GM18519 (cell line): ENCODE measurements around the gene POU4F2.

ENCODE experiments used
- ATAC-seq: cut with Tn5 transposase; IDR thresholded peaks from one replicate; pipeline ENCODE4 v1.9.1; 2021; ENCODE audit warnings: mild to moderate bottlenecking, moderate library complexity; ENCODE audit not compliant: unreplicated experiment, low FRiP score

The POU4F2 gene

GRCh38 chr4:146638786-146639505 lies at the start of gene POU4F2:
TSS of gene POU4F2 (plus strand) at chr4:146638893. CDS start at chr4:146639141, 248 bp downstream.
- ATAC-seq: no peak

DNA sequence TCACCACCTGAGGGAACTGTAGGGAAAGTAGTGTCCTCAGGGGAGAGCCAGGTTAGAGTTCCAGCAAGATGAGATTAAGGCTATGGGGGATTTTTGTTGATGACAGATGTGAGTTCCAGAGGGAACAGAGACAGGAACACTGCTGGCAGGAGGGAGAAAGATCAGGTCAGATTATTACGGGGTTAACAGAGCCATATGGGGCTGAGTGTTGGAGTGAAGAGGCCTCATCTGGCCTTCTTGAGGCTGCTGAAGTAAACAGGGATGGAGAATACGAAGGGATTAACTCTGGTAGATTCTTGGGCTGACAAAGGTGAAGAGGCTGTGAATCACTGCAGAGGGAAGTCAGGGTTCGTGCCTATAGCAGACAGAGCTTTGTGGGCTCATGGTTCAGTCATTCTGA lies 47.9 kb upstream of the POU4F2 start:
- ATAC-seq: no peak

DNA sequence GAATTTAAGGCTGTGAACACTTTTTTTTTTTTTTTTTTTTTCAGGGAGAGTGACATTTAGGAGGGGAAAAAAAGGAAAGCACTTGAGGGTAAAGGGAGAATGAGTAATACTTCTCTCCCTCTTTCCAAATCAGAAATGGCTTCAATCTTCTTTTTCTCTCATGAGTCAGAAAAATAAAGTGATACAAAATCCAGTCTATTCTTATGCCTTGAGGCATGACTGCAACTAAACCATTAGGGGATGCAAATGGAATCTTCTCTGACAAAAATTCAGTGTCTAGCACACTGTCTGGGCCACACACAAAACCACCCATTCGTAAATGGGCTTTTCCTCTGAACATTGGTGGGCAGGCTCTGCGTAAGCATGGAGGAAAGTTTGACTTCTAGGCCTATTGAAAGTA lies 46.7 kb upstream of the POU4F2 start:
- no peak for ATAC-seq

DNA sequence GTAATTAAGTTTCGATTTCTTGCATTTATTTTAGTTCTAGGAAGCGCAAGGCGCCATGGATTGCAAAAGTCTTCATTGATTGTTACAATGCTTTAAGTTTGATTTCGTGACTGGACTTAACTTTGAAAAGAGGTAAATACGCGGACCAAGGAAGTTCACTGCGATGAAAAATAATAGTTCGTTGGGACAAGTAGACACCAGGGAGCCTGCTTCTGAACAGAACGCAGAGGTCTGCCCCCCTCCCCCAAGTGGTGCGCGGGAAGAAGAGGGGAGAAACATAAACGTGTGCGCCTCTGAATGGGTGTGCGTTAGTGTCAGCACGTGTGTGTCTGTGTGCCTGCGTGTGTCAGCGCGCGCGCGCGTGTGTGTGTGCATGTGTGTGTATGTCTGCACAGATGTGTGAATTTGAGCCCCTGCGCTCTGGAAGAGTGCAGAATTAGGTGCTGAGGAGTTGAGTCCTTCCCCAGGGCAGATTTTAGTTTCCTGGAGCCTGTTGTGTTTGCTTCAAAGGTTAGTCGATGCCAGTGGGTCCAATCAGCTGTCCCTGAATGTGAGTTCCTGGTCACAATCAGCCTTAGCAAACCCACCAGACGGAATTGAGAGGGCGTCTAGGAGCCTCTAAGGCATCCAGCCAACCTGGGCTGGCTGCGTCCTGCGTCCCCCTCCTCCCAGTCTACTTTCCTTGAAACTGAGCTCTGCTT lies 5.8 kb upstream of the POU4F2 start:
- no peak for ATAC-seq

- ATAC-seq: no peak
These were observed 5.3 kb upstream of the POU4F2 start for GRCh38 chr4:146633471-146633800.

DNA sequence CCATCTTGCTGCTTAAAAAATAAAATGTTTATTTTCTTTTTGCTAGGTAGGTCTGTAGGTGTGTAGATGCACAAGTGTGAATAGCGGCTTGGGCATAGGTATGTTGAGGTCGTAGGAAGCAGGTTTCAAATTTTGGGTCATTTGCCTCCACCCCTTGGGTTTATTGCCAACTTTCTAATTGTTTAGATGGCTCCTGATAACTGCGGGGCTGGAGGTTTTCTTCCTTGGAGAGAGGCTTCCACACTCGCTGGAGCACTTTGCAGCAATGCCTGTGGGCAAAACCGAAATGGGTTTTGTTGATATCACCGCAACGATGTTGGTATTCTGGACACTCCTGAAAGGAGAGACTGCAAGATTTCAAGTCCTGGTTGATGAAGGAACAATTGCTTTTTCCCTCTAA lies 3.9 kb upstream of the POU4F2 start:
- no peak for ATAC-seq

GRCh38 chr4:146637621-146638332 lies 916 bp upstream of the POU4F2 start:
- no peak for ATAC-seq

GRCh38 chr4:146638333-146638785 lies 334 bp upstream of the POU4F2 start:
- ATAC-seq: no peak

- no peak for ATAC-seq
These were observed 826 bp downstream of the POU4F2 start for GRCh38 chr4:146639506-146639932.

DNA sequence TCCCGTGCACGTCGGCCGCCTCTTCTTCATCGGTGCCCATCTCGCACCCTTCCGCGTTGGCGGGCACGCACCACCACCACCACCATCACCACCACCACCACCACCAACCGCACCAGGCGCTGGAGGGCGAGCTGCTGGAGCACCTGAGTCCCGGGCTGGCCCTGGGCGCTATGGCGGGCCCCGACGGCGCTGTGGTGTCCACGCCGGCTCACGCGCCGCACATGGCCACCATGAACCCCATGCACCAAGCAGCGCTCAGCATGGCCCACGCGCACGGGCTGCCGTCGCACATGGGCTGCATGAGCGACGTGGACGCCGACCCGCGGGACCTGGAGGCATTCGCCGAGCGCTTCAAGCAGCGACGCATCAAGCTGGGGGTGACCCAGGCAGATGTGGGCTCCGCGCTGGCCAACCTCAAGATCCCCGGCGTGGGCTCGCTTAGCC lies 1.4 kb downstream of the POU4F2 start:
- no peak for ATAC-seq

DNA sequence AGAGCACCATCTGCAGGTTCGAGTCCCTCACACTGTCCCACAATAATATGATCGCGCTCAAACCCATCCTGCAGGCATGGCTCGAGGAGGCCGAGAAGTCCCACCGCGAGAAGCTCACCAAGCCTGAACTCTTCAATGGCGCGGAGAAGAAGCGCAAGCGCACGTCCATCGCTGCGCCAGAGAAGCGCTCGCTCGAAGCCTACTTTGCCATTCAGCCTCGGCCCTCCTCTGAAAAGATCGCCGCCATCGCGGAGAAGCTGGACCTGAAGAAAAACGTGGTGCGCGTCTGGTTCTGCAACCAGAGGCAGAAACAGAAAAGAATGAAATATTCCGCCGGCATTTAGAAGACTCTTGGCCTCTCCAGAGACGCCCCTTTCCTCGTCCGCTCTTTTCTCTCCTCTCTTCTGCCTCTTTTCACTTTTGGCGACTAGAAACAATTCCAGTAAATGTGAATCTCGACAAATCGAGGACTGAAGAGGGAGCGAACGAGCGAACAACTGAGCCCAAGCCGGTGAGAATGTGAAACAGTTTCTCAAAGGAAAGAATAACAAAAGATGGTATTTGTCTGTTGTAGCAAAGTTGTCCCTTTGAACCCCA lies 1.9 kb downstream of the POU4F2 start:
- ATAC-seq: no peak

- no peak for ATAC-seq
These were observed 3.1 kb downstream of the POU4F2 start for GRCh38 chr4:146641762-146642161.

DNA sequence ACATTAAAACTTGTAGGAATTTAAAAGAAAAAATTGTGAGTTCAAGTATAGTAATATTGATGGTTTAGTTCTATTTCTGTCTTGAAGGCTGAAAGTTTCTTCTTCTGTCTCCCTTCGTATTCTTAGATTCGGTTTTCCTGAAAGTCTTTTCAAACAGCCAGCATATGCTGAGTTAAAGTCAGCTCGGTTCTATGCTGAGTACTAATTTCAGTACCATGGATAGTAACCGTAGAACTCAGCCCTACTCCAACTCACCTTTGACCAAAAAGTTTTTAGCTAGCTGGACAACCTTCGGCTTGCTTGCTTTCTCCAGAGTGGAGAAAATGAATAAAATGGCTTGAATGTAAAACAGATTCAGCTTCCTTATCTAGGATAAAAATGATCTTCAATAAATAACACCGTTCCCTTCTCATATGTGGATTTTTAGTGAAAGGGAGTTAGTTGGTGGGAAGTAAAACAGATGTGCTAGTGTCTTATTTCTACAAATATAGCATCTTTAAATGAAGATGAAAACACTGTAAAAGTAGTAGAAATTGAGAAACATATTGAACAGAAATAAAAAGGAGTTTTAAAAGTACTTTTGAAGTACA lies 5.2 kb downstream of the POU4F2 start:
- no peak for ATAC-seq

DNA sequence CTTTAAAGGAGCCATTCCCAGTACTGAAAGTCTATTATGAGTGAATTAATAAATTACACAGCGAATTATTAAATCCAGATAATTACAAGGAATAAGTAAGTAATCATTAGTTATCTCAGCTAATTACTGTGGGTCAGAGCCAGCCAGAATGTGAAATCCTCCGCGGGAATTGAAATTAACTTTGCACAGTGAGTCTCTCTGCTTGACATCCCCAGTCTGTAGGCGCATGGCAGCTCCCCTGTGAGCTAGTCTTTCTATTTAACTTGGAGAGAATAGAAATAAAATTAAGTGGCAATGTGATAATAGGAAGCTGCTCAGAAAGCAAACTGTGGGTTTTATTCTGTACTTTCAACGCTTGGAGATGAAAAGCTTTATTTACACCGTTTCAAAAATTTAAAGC lies 7.2 kb downstream of the POU4F2 start:
- ATAC-seq: no peak

DNA sequence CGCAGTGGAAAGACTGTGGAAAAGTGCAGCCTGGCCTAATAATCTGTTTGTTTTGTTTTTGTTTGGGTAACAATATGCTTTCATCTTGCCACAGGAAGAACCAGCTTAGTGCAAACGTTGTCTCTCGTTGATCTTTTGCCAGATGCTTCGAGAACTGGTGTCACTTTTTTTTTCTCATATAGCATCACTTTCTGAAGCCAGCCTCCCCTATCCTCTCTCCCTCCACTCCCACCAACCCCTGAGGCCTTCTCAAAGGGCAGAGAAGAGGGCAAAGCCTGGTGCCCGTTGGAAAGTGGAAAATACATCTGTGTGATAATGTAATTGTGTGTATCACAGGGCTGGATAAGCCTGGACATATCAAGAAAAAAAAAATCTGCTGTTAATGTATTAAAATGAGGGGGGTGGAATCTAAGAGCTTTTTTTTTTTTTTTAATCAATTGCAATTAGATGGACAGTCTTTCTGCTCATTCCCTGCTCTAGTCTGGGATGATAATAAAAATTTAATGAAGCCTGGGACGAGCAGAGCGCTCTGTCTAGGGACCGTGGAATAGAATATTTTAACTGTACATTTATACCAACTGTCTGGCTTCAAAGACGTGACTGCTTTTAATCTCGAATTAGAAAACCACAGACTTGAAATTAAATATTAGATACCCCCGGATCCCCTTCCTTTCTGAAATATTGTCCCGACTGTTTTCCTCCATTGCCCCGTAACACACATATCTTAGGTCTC lies 8.1 kb downstream of the POU4F2 start:
- no peak for ATAC-seq

DNA sequence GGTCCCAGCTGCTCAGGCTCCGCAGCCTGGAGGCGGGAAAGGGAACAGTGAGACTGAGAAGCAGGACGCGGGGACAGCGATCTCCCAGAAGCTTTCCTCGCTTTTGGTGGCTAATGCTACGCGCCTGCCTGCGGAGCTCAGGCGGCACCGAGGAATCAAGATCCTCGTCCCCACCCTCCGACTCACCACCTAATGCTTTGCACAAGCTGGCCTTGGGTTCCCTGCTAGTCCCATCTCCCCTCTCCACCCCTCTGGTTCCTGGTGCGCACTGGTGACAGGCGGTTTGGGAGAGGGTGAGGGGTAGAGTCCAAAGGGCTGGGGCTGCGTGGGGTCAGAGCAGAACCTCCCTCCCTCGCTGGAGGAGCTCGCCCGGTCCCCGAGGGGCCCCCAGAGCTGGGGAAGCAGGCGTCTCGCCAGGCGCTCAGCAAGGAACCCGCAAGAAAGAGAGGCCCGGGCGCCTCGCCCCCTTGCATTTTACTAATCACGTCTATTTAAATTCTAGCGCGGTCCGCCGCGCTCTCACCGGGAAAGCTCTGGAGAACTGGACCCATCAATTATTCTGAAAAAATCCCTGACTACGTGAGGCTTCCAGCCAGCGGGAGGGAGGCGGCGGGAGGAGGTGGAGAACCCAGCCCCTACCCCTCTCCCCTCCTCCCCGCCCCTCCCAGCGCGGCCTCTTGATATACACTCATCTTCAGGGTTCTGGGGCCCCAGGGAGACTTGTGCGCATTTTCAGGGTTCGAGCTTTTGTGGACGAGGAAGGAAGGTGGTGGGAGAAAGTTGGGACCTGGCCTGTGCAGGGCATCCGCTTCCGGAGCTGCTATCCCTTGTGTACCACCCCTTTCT lies 9.1 kb downstream of the POU4F2 start:
- ATAC-seq: no peak

- no peak for ATAC-seq
These were observed 9.7 kb downstream of the POU4F2 start for GRCh38 chr4:146648461-146648783.

- no peak for ATAC-seq
These were observed 10.5 kb downstream of the POU4F2 start for GRCh38 chr4:146649232-146649631.

DNA sequence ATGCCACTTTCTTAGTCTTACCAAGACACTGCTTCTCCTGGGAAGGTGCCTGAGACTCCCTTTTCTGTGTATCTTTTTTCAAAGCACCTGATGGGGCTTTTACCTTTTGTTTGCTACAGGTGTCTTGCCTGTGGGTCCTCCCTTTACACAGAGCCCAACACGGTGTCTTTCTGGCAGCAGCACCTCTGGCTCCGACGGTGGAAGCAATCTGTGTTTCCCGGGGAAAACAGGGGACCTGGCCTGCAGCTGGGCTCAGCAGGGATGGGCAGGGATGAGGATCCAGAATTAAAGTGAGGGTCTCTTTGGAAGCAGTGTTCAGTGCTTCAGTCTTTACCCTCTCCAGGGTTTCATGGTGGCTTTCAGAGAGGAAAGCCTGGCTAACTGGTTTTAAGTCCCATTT lies 11.3 kb downstream of the POU4F2 start:
- ATAC-seq: no peak
